Liver (tissue), 9 donors: ENCODE results near the gene MMS19. TPM values are rescaled to one million over a fixed set of nuclear protein-coding genes. Genes with fewer than 3 reads are reported as not detected.

Source experiments
- DNase-seq: peaks from one replicate; pipeline ENCODE4 v3.0.0-alpha.2; 2017; ENCODE audit warnings: low spot score
- H3K27ac ChIP-seq, 2 donors: one replicate each; pipeline ENCODE4 v1.7.0; 2013; ENCODE audit warnings: inconsistent platforms in 2 of 2, low read length in 2 of 2, control low read depth in 1 of 2, low read depth in 1 of 2, mild to moderate bottlenecking in 1 of 2
- H3K27me3 ChIP-seq, 4 donors: one replicate each; pipeline versions ENCODE4 v1.6.1 to v1.7.0; 2013; ENCODE audit warnings: low read length in 3 of 4, inconsistent platforms in 1 of 4, mild to moderate bottlenecking in 1 of 4, moderate library complexity in 1 of 4; ENCODE audit not compliant: control insufficient read depth in 4 of 4, insufficient read depth in 4 of 4
- H3K36me3 ChIP-seq, 4 donors: one replicate each; pipeline versions ENCODE4 v1.6.1 to v1.7.0; 2013; ENCODE audit warnings: low read length in 3 of 4, mild to moderate bottlenecking in 3 of 4, low read depth in 1 of 4, moderate library complexity in 1 of 4; ENCODE audit not compliant: control insufficient read depth in 4 of 4, insufficient read depth in 3 of 4
- H3K4me1 ChIP-seq, 4 donors: one replicate each; pipeline versions ENCODE4 v1.6.1 to v1.7.0; 2013; ENCODE audit warnings: low read length in 3 of 4, mild to moderate bottlenecking in 3 of 4, moderate library complexity in 1 of 4; ENCODE audit not compliant: control insufficient read depth in 4 of 4, insufficient read depth in 4 of 4
- H3K4me3 ChIP-seq, 3 donors: one replicate each; pipeline versions ENCODE4 v1.6.1 to v1.7.0; 2013; ENCODE audit warnings: low read length in 3 of 3, control low read depth in 1 of 3, low read depth in 1 of 3, mild to moderate bottlenecking in 1 of 3
- H3K9ac ChIP-seq, 2 donors: one replicate each; pipeline ENCODE4 v1.7.0; 2013; ENCODE audit warnings: low read length in 2 of 2, mild to moderate bottlenecking in 2 of 2, moderate library complexity in 2 of 2, control low read depth in 1 of 2, low read depth in 1 of 2
- H3K9me3 ChIP-seq, 4 donors: one replicate each; pipeline versions ENCODE4 v1.6.1 to v1.7.0; 2013; ENCODE audit warnings: low read length in 3 of 4; ENCODE audit not compliant: control insufficient read depth in 4 of 4
- ATF3 ChIP-seq: IDR thresholded peaks from 2 replicates; pipeline ENCODE4 v1.6.1; 2016; ENCODE audit warnings: antibody characterized with exemption
- EGR1 ChIP-seq, 2 donors: IDR thresholded peaks; 2 replicates each; pipeline ENCODE4 v1.6.1; 2016 to 2018; ENCODE audit warnings: antibody characterized with exemption in 2 of 2, low read depth in 2 of 2
- FOXA1 ChIP-seq: IDR thresholded peaks from 2 replicates; pipeline ENCODE4 v1.6.1; 2016; ENCODE audit warnings: antibody characterized with exemption
- FOXA2 ChIP-seq: IDR thresholded peaks from 2 replicates; pipeline ENCODE4 v1.6.1; 2016; ENCODE audit warnings: antibody characterized with exemption
- GABPA ChIP-seq, 2 donors: IDR thresholded peaks in 1 of 2; conservative IDR thresholded peaks in 1 of 2; 2 replicates each; pipeline ENCODE4 v1.6.1; 2016; ENCODE audit warnings: antibody characterized with exemption in 2 of 2, mild to moderate bottlenecking in 1 of 2, moderate library complexity in 1 of 2
- HNF4A ChIP-seq, 2 donors: conservative IDR thresholded peaks; 2 replicates each; pipeline ENCODE4 v1.6.1; 2016; ENCODE audit warnings: antibody characterized with exemption in 2 of 2, mild to moderate bottlenecking in 2 of 2
- HNF4G ChIP-seq: IDR thresholded peaks from 2 replicates; pipeline ENCODE4 v1.6.1; 2016; ENCODE audit warnings: antibody characterized with exemption
- JUND ChIP-seq, 2 donors: IDR thresholded peaks; 2 replicates each; pipeline ENCODE4 v1.6.1; 2016; ENCODE audit warnings: antibody characterized with exemption in 2 of 2
- NR2F2 ChIP-seq: IDR thresholded peaks from 2 replicates; pipeline ENCODE4 v1.6.1; 2016; ENCODE audit warnings: antibody characterized with exemption
- RAD21 ChIP-seq, 2 donors: IDR thresholded peaks; 2 replicates each; pipeline ENCODE4 v1.6.1; 2016; ENCODE audit warnings: antibody characterized with exemption in 2 of 2, mild to moderate bottlenecking in 2 of 2
- SP1 ChIP-seq: IDR thresholded peaks from 2 replicates; pipeline ENCODE4 v1.6.1; 2018; ENCODE audit warnings: antibody characterized with exemption, mild to moderate bottlenecking
- TAF1 ChIP-seq: conservative IDR thresholded peaks from 2 replicates; pipeline ENCODE4 v1.6.1; 2016; ENCODE audit warnings: antibody characterized with exemption, mild to moderate bottlenecking
- YY1 ChIP-seq: IDR thresholded peaks from 2 replicates; pipeline ENCODE4 v1.6.1; 2016; ENCODE audit warnings: antibody characterized with exemption, mild to moderate bottlenecking
- WGBS: extraction: QIAGEN DNeasy Blood & Tissue Kit; methylation state at CpG from one replicate; pipeline ENCODE4 v1.1.7; 2013; 5-methylcytosine and 5-hydroxymethylcytosine counted together
- polyA plus RNA-seq, 2 donors: library from polyadenylated mRNA; stranded (reverse) in 1 of 2; unstranded in 1 of 2; fragments of 200-250 nt in 1 of 2; fragments of >200 nt in 1 of 2; fragmentation: Nextera tagmentation in 1 of 2; extraction: Ambion mirVana in 1 of 2; gene quantifications; one replicate each; pipeline versions ENCODE4 v1.2.1 to v1.2.3, GENCODE V29; 2013 to 2015
- total RNA-seq, 2 donors: library from RNA; depleted of rRNA; stranded (reverse); fragments of >200 nt; gene quantifications; one replicate each; pipeline ENCODE4 v1.2.3, GENCODE V29; 2014
- TF ChIP-seq, protein P1 (sequence below): fragments of 150-350 bp; IDR thresholded peaks from 2 replicates; pipeline ENCODE4 v1.5.1; 2017; ENCODE audit warnings: improper control_type of control experiment, low read depth, low read length; ENCODE audit not compliant: missing input control
- TF ChIP-seq, protein P2 (sequence below): IDR thresholded peaks from 2 replicates; pipeline ENCODE4 v1.6.1; 2016; ENCODE audit warnings: antibody characterized with exemption
- TF ChIP-seq, protein P3 (sequence below): IDR thresholded peaks from 2 replicates; pipeline ENCODE4 v1.6.1; 2016; ENCODE audit warnings: antibody characterized with exemption, mild to moderate bottlenecking
- donor health status: healthy.
- donor health status: healthy.
- donor health status: healthy.
- donor health status: healthy.
- donor health status: healthy.

Gene MMS19
- total and polyA plus RNA-seq, 4 donors = 15.0 to 29.1 (median 24.1) TPM

DNA sequence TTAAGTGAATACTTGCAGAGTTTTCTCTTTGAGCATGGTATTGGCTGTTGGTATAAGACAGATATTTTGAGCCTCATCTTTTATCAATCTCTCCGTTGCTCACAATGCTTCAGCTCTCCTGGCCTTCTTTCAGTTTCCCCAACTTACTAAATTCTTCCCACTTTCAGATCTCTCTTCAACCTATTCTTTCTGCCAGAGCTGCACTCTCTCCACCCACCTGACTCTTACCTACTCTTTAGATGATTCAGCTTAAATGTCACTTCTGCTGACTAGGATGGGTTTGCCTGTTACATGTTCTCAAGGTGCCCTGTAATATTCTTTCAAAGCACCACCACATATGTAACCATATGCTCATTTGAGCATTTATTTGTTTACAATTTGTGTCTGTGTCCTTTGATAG, 54.0 kb downstream of the MMS19 start:
- Histone ChIP-seq H3K4me3 (no peak overlapping the region), H3K27ac (no peak overlapping the region), H3K27me3 (no peaks in the 10 kb centered on the region), H3K4me1 (peaks cover 10 to 31% (median 23%) of the 10 kb centered on the region in 4 donors), H3K9ac (no peak overlapping the region), H3K9me3 (no peaks in the 10 kb centered on the region), H3K36me3 (peaks cover 0 to 12% (median 3%) of the 10 kb centered on the region in 4 donors)
- no peak for DNase-seq
- WGBS = 92% methylated on average over 1 of the region's 1 CpG
- TF ChIP-seq, protein P1, sequence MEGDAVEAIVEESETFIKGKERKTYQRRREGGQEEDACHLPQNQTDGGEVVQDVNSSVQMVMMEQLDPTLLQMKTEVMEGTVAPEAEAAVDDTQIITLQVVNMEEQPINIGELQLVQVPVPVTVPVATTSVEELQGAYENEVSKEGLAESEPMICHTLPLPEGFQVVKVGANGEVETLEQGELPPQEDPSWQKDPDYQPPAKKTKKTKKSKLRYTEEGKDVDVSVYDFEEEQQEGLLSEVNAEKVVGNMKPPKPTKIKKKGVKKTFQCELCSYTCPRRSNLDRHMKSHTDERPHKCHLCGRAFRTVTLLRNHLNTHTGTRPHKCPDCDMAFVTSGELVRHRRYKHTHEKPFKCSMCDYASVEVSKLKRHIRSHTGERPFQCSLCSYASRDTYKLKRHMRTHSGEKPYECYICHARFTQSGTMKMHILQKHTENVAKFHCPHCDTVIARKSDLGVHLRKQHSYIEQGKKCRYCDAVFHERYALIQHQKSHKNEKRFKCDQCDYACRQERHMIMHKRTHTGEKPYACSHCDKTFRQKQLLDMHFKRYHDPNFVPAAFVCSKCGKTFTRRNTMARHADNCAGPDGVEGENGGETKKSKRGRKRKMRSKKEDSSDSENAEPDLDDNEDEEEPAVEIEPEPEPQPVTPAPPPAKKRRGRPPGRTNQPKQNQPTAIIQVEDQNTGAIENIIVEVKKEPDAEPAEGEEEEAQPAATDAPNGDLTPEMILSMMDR = no peak
- TF ChIP-seq NR2F2 = no peak
- TF ChIP-seq YY1 = no peak
- TF ChIP-seq HNF4A (conservative IDR thresholded peaks at IDR 0.05) = no peak
- TF ChIP-seq ATF3 = no peak
- no peak for TF ChIP-seq FOXA1
- no peak for TF ChIP-seq FOXA2
- TF ChIP-seq, protein P2, sequence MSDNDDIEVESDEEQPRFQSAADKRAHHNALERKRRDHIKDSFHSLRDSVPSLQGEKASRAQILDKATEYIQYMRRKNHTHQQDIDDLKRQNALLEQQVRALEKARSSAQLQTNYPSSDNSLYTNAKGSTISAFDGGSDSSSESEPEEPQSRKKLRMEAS = no peak
- no peak for TF ChIP-seq TAF1
- TF ChIP-seq GABPA (IDR thresholded peaks at IDR 0.05 in 1 of 2, conservative IDR thresholded peaks at IDR 0.05 in 1 of 2) = no peak
- TF ChIP-seq HNF4G = no peak
- TF ChIP-seq EGR1 (IDR thresholded peaks at IDR 0.05; ENCODE audit: low read depth in 2 of 2) = no peak
- TF ChIP-seq, protein P3, sequence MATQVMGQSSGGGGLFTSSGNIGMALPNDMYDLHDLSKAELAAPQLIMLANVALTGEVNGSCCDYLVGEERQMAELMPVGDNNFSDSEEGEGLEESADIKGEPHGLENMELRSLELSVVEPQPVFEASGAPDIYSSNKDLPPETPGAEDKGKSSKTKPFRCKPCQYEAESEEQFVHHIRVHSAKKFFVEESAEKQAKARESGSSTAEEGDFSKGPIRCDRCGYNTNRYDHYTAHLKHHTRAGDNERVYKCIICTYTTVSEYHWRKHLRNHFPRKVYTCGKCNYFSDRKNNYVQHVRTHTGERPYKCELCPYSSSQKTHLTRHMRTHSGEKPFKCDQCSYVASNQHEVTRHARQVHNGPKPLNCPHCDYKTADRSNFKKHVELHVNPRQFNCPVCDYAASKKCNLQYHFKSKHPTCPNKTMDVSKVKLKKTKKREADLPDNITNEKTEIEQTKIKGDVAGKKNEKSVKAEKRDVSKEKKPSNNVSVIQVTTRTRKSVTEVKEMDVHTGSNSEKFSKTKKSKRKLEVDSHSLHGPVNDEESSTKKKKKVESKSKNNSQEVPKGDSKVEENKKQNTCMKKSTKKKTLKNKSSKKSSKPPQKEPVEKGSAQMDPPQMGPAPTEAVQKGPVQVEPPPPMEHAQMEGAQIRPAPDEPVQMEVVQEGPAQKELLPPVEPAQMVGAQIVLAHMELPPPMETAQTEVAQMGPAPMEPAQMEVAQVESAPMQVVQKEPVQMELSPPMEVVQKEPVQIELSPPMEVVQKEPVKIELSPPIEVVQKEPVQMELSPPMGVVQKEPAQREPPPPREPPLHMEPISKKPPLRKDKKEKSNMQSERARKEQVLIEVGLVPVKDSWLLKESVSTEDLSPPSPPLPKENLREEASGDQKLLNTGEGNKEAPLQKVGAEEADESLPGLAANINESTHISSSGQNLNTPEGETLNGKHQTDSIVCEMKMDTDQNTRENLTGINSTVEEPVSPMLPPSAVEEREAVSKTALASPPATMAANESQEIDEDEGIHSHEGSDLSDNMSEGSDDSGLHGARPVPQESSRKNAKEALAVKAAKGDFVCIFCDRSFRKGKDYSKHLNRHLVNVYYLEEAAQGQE = no peak
- TF ChIP-seq RAD21 (IDR thresholded peaks at IDR 0.05) = no peak

- Histone ChIP-seq H3K9ac (no peak overlapping the region), H3K4me3 (no peak overlapping the region), H3K36me3 (peaks cover 3 to 20% (median 7%) of the 10 kb centered on the region in 4 donors), H3K9me3 (no peaks in the 10 kb centered on the region), H3K4me1 (peaks cover 6 to 20% (median 14%) of the 10 kb centered on the region in 4 donors), H3K27me3 (no peaks in the 10 kb centered on the region), H3K27ac (no peak overlapping the region)
- 95% methylated on average over 1 of the region's 1 CpG for WGBS
- TF ChIP-seq FOXA2 (no peak), HNF4G (no peak), YY1 (no peak), ATF3 (no peak), NR2F2 (no peak), SP1 (no peak), JUND (IDR thresholded peaks at IDR 0.05) (no peak), GABPA (IDR thresholded peaks at IDR 0.05 in 1 of 2, conservative IDR thresholded peaks at IDR 0.05 in 1 of 2) (no peak)
- TF ChIP-seq, protein P3 = no peak
- TF ChIP-seq, protein P1 = no peak
- no peak for DNase-seq
Measured at GRCh38 chr10:97442277-97442676, 55.9 kb downstream of the MMS19 start.
